Spleen (tissue), 11 donors: ENCODE data around the gene NTN4. TPM values are rescaled to one million over a fixed set of nuclear protein-coding genes. Genes with fewer than 3 reads are reported as not detected.

Experiments
- DNase-seq: peaks from one replicate; pipeline ENCODE4 v3.0.0-alpha.2; 2020
- H3K27ac ChIP-seq, 8 donors: fragments of 200-600 bp; sonication (generic) in 7 of 8; 1 replicate in 4 of 8; 2 replicates in 4 of 8; pipeline versions ENCODE4 v1.5.0 to v1.8.0; 2016 to 2021; ENCODE audit warnings: inconsistent platforms in 4 of 8, mild to moderate bottlenecking in 4 of 8, moderate library complexity in 1 of 8
- H3K27me3 ChIP-seq, 7 donors: fragments of 200-600 bp; sonication (generic) in 6 of 7; replicated peaks in 1 of 7; 1 replicate in 4 of 7; 2 replicates in 3 of 7; pipeline versions ENCODE4 v1.5.0 to v1.8.0; 2016 to 2021; ENCODE audit warnings: inconsistent platforms in 3 of 7, mild to moderate bottlenecking in 1 of 7
- H3K36me3 ChIP-seq, 6 donors: fragments of 200-600 bp; sonication (generic) in 5 of 6; 1 replicate in 4 of 6; 2 replicates in 2 of 6; pipeline versions ENCODE4 v1.5.0 to v1.8.0; 2016 to 2021; ENCODE audit warnings: inconsistent platforms in 2 of 6
- H3K4me1 ChIP-seq, 6 donors: fragments of 200-600 bp; sonication (generic) in 5 of 6; 1 replicate in 3 of 6; 2 replicates in 3 of 6; pipeline versions ENCODE4 v1.5.0 to v1.8.0; 2016 to 2021; ENCODE audit warnings: inconsistent platforms in 3 of 6
- H3K4me3 ChIP-seq, 8 donors: fragments of 200-600 bp; sonication (generic) in 7 of 8; 1 replicate in 4 of 8; 2 replicates in 4 of 8; pipeline versions ENCODE4 v1.5.0 to v1.8.0; 2016 to 2021; ENCODE audit warnings: inconsistent platforms in 4 of 8, mild to moderate bottlenecking in 4 of 8, moderate library complexity in 2 of 8
- H3K9me3 ChIP-seq, 8 donors: fragments of 200-600 bp; sonication (generic) in 7 of 8; 1 replicate in 4 of 8; 2 replicates in 4 of 8; pipeline versions ENCODE4 v1.5.0 to v1.8.0; 2016 to 2021; ENCODE audit warnings: inconsistent platforms in 4 of 8
- POLR2A ChIP-seq, 3 donors: fragments of 450-650 bp; IDR thresholded peaks; one replicate each; pipeline ENCODE4 v1.5.1; 2017; ENCODE audit warnings: antibody characterized with exemption in 3 of 3, mild to moderate bottlenecking in 1 of 3
- POLR2AphosphoS5 ChIP-seq, 3 donors: sonication (generic); formaldehyde crosslinking; IDR thresholded peaks; one replicate each; pipeline ENCODE4 v1.5.1; 2017; ENCODE audit warnings: antibody characterized with exemption in 3 of 3
- WGBS, 5 donors: extraction: QIAGEN DNeasy Blood & Tissue Kit in 3 of 5; methylation state at CpG; one replicate each; pipeline versions ENCODE4 v1.1.5 to v1.1.7; 2013 to 2018; 5-methylcytosine and 5-hydroxymethylcytosine counted together
- intact Hi-C: fragments of 100-400 bp; cut with DNase I; formaldehyde crosslinking; loops from one replicate; pipeline ENCODE4 v1.15.0; 2023; ENCODE audit warnings: low total_unique reads
- polyA plus RNA-seq, 3 donors: library from polyadenylated mRNA; stranded (reverse); fragments of 200-250 nt; gene quantifications; one replicate each; pipeline ENCODE4 v1.2.1, GENCODE V29; 2013
- total RNA-seq, 7 donors: library from RNA; depleted of rRNA in 3 of 7; stranded (reverse); fragments of >200 nt in 3 of 7; fragmentation: NEBNext Ultra II Directional in 4 of 7; extraction: Animal tissue kit (Norgen Biotek cat#: 25700) in 4 of 7; gene quantifications; one replicate each; pipeline versions ENCODE4 v1.1.0 to v1.2.1, GENCODE V29; 2016 to 2021
- TF ChIP-seq, protein P1 (sequence below), 11 experiments: fragments of 200-600 bp in 7 of 11; fragments of 450-650 bp in 4 of 11; sonication (generic) in 4 of 11; IDR thresholded peaks in 8 of 11; conservative IDR thresholded peaks in 3 of 11; 1 replicate in 7 of 11; 2 replicates in 4 of 11; pipeline versions ENCODE4 v1.4.0 to v1.8.0; 2016 to 2021; ENCODE audit warnings: antibody characterized with exemption in 11 of 11, inconsistent platforms in 4 of 11, mild to moderate bottlenecking in 1 of 11
- donor health status: healthy with polysubstance abuse.
- donor health status: DM: no; HTN: no; CAD: no; lungs with moderate emphysema.
- donor health status: DM: no; HTN: no; CAD: no.
- donor health status: Bipolar disorder and iron deficiency.
- donor health status: healthy.
- donor health status: DM: no; HTN: no; CAD: no.
- donor health status: DM: yes; HTN: yes; CAD: no.

NTN4 gene
- total and polyA plus RNA-seq, 10 donors = 17.6 to 482 (median 292) TPM

GRCh38 chr12:95718772-95719171 is 71.8 kb downstream of the NTN4 start:
- H3K27ac ChIP-seq = peak overlapping the region in 7 of 8 donors; percentile 17 to 83 (median 57)
- no peaks in the 10 kb centered on the region for H3K36me3 ChIP-seq
- TF ChIP-seq POLR2AphosphoS5 (IDR thresholded peaks at IDR 0.05) (no peak), POLR2A (IDR thresholded peaks at IDR 0.05) (no peak)
- TF ChIP-seq, protein P1, sequence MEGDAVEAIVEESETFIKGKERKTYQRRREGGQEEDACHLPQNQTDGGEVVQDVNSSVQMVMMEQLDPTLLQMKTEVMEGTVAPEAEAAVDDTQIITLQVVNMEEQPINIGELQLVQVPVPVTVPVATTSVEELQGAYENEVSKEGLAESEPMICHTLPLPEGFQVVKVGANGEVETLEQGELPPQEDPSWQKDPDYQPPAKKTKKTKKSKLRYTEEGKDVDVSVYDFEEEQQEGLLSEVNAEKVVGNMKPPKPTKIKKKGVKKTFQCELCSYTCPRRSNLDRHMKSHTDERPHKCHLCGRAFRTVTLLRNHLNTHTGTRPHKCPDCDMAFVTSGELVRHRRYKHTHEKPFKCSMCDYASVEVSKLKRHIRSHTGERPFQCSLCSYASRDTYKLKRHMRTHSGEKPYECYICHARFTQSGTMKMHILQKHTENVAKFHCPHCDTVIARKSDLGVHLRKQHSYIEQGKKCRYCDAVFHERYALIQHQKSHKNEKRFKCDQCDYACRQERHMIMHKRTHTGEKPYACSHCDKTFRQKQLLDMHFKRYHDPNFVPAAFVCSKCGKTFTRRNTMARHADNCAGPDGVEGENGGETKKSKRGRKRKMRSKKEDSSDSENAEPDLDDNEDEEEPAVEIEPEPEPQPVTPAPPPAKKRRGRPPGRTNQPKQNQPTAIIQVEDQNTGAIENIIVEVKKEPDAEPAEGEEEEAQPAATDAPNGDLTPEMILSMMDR (IDR thresholded peaks at IDR 0.05 in 8 of 11, conservative IDR thresholded peaks at IDR 0.05 in 3 of 11) = no peak
- H3K27me3 ChIP-seq = no peaks in the 10 kb centered on the region
- DNase-seq = no peak
- intact Hi-C loops = no loop called here
- 52 to 79% (median 63%) methylated on average over 2 of the region's 2 CpGs for WGBS, 5 donors
- peaks cover 4 to 59% (median 16%) of the 10 kb centered on the region in 6 donors for H3K4me1 ChIP-seq
- H3K4me3 ChIP-seq = no peak overlapping the region
- no peaks in the 10 kb centered on the region for H3K9me3 ChIP-seq

- DNase-seq = no peak
- intact Hi-C loops = no loop called here
- Histone ChIP-seq H3K27ac (peak overlapping the region in 7 of 8 donors; percentile 17 to 83 (median 57)), H3K4me1 (peaks cover 4 to 51% (median 16%) of the 10 kb centered on the region in 6 donors), H3K9me3 (no peaks in the 10 kb centered on the region), H3K36me3 (peaks cover 0 to 2% (median 0%) of the 10 kb centered on the region in 6 donors), H3K27me3 (no peaks in the 10 kb centered on the region), H3K4me3 (no peak overlapping the region)
- TF ChIP-seq POLR2A (IDR thresholded peaks at IDR 0.05) (no peak), POLR2AphosphoS5 (IDR thresholded peaks at IDR 0.05) (no peak)
- TF ChIP-seq, protein P1 (IDR thresholded peaks at IDR 0.05 in 8 of 11, conservative IDR thresholded peaks at IDR 0.05 in 3 of 11) = no peak
- 47 to 64% (median 58%) methylated on average over 3 of the region's 3 CpGs for WGBS, 5 donors
These were observed 72.5 kb downstream of the NTN4 start for GRCh38 chr12:95718006-95718431.

GRCh38 chr12:95717316-95717928 is 73.1 kb downstream of the NTN4 start:
- H3K36me3 ChIP-seq = peaks cover 0 to 8% (median 0%) of the 10 kb centered on the region in 6 donors
- no peaks in the 10 kb centered on the region for H3K27me3 ChIP-seq
- WGBS, 5 donors = 83 to 87% (median 86%) methylated on average over 5 of the region's 5 CpGs
- DNase-seq = no peak
- H3K4me3 ChIP-seq = no peak overlapping the region
- peak overlapping the region in 7 of 8 donors; percentile 17 to 83 (median 57) for H3K27ac ChIP-seq
- TF ChIP-seq, protein P1 (IDR thresholded peaks at IDR 0.05 in 8 of 11, conservative IDR thresholded peaks at IDR 0.05 in 3 of 11) = no peak
- TF ChIP-seq POLR2AphosphoS5 (IDR thresholded peaks at IDR 0.05) (no peak), POLR2A (IDR thresholded peaks at IDR 0.05) (no peak)
- H3K4me1 ChIP-seq = peaks cover 4 to 49% (median 16%) of the 10 kb centered on the region in 6 donors
- no peaks in the 10 kb centered on the region for H3K9me3 ChIP-seq
- intact Hi-C loops = no loop called here

DNA sequence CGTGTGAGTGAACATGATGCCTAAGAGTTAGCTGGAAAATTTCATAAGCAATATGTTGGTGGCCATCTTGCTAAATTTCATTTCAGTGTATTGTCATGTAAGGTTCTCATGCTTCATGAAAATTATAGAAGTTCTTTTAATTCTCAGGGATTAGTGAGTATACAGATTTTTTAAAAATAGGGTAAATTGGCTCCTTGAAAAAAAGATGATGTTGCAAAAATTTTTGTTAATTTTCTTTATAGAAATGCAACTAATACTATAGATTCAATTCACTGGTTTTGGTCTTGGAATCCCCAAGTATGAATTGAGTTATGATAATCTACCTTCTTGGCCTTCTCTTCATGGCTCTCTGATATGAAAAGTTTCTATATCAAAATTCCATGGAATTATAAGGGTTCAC is 75.4 kb downstream of the NTN4 start:
- DNase-seq = no peak
- 86 to 100% (median 95%) methylated on average over 1 of the region's 1 CpG for WGBS, 5 donors
- peaks cover 8 to 44% (median 20%) of the 10 kb centered on the region in 6 donors for H3K4me1 ChIP-seq
- H3K4me3 ChIP-seq = no peak overlapping the region
- intact Hi-C loops = no loop called here
- TF ChIP-seq POLR2AphosphoS5 (IDR thresholded peaks at IDR 0.05) = no peak
- TF ChIP-seq, protein P1 (IDR thresholded peaks at IDR 0.05 in 8 of 11, conservative IDR thresholded peaks at IDR 0.05 in 3 of 11) = no peak
- TF ChIP-seq POLR2A (IDR thresholded peaks at IDR 0.05) = no peak
- peaks cover 0 to 16% (median 0%) of the 10 kb centered on the region in 6 donors for H3K36me3 ChIP-seq
- peak overlapping the region in 6 of 8 donors; percentile 6 to 83 (median 66) for H3K27ac ChIP-seq
- H3K27me3 ChIP-seq = no peaks in the 10 kb centered on the region
- H3K9me3 ChIP-seq = no peaks in the 10 kb centered on the region
